Measurements from ENCODE around the gene TTC12. TPM values are rescaled to one million over a fixed set of nuclear protein-coding genes. Genes with fewer than 3 reads are reported as not detected.

Gene TTC12
- total and polyA plus RNA-seq, 9 of the 15 experiments (the other 6 are each of a cell fraction or from before 2014, with no cell fraction given) = 5.1 to 19.9 (median 13.4) TPM

GRCh38 chr11:113394919-113395318 lies 80.5 kb downstream of the TTC12 start:
- DNase-seq (ENCODE audit: extremely low read depth in 1 of 4, low spot score in 3 of 4) (no peak), ATAC-seq (no peak), FAIRE-seq (no peak)
- Histone ChIP-seq H3K9me1 (ENCODE audit: control insufficient read depth, insufficient read depth, low read length) (no peaks in the 10 kb centered on the region), H3K4me2 (ENCODE audit: insufficient read depth, low read length) (no peak overlapping the region), H2AFZ (ENCODE audit: low read depth, low read length) (no peak overlapping the region), H3K4me1 (replicated peaks in 1 of 2; ENCODE audit: control insufficient read depth in 2 of 2, insufficient read depth in 2 of 2, low read length in 2 of 2) (0 out of 5 replicates have a peak, but pooled peaks cover 0 to 4% of the 10 kb centered on the region in 2 experiments), H3K27me3 (ENCODE audit: control insufficient read depth in 2 of 2, insufficient read depth in 2 of 2, low read length in 2 of 2) (peaks cover 10 to 49% of the 10 kb centered on the region in 2 experiments; a peak in 4 of 5 replicates), H3K9me3 (replicated peaks; ENCODE audit: control insufficient read depth, insufficient read depth, low read depth, low read length) (no peaks in the 10 kb centered on the region), H3K36me3 (ENCODE audit: control insufficient read depth, insufficient read depth, low read length) (no peaks in the 10 kb centered on the region), H3K27ac (ENCODE audit: extremely low read depth, low read depth, low read length) (no peak overlapping the region), H3K4me3 (no peak overlapping the region), H3K79me2 (ENCODE audit: control insufficient read depth, insufficient read depth, low read length) (no peaks in the 10 kb centered on the region), H4K20me1 (replicated peaks; ENCODE audit: control insufficient read depth, insufficient read depth, low read length) (0 out of 2 replicates have a peak, but pooled peaks cover 5% of the 10 kb centered on the region), H3K9ac (ENCODE audit: insufficient read depth in 1 of 2, low read depth in 2 of 2, low read length in 2 of 2) (no peak overlapping the region)
- under 1% methylated on average over 11 of the region's 11 CpGs for WGBS (ENCODE audit: insufficient coverage, low coverage, missing lambda C conversion rate)
- ChIA-PET CTCF (ENCODE audit: low intra/inter-chr PET ratio) (no interaction called here), POLR2A (no interaction called here)
- intact Hi-C loops (cut with micrococcal nuclease) (no loop called here), in situ Hi-C loops (cut with MboI) (no loop called here)
- BruUV-seq (replicated peaks) = no TSS peak
- TF ChIP-seq ZNF639 (CRISPR knock-in tag; conservative IDR thresholded peaks at IDR 0.05 in 1 of 2, IDR thresholded peaks at IDR 0.05 in 1 of 2) (no peak), ZNF740 (CRISPR knock-in tag; IDR thresholded peaks at IDR 0.05) (no peak), ZNF740 (tag; IDR thresholded peaks at IDR 0.05) (no peak), HMG20B (CRISPR knock-in tag; IDR thresholded peaks at IDR 0.05) (no peak), ZNF354B (CRISPR knock-in tag; IDR thresholded peaks at IDR 0.05) (no peak), CBX3 (IDR thresholded peaks at IDR 0.05; ENCODE audit: borderline replicate concordance in 1 of 2, low read length in 2 of 2) (no peak), RNF219 (CRISPR knock-in tag; IDR thresholded peaks at IDR 0.05) (no peak), KLF16 (IDR thresholded peaks at IDR 0.05) (no peak), ZNF212 (CRISPR knock-in tag; IDR thresholded peaks at IDR 0.05) (no peak), KLF1 (tag; IDR thresholded peaks at IDR 0.05) (no peak), MCM7 (IDR thresholded peaks at IDR 0.05) (no peak), ZNF778 (CRISPR knock-in tag; IDR thresholded peaks at IDR 0.05) (no peak), TSC22D4 (tag; IDR thresholded peaks at IDR 0.05) (no peak), DLX4 (CRISPR knock-in tag; IDR thresholded peaks at IDR 0.05) (no peak), PKNOX1 (IDR thresholded peaks at IDR 0.05) (no peak), TOE1 (IDR thresholded peaks at IDR 0.05; ENCODE audit: borderline replicate concordance) (no peak), TOE1 (CRISPR knock-in tag; IDR thresholded peaks at IDR 0.05; ENCODE audit: borderline replicate concordance, low read depth) (no peak), TEAD1 (CRISPR knock-in tag; IDR thresholded peaks at IDR 0.05) (no peak)
